ENCODE results near the gene PTGR1.
"Not testable (repeated sequence)": the region's sequence is repeated elsewhere in the genome, so short reads cannot be mapped to it uniquely, and the experiment has no call there.

PTGR1 gene

DNA sequence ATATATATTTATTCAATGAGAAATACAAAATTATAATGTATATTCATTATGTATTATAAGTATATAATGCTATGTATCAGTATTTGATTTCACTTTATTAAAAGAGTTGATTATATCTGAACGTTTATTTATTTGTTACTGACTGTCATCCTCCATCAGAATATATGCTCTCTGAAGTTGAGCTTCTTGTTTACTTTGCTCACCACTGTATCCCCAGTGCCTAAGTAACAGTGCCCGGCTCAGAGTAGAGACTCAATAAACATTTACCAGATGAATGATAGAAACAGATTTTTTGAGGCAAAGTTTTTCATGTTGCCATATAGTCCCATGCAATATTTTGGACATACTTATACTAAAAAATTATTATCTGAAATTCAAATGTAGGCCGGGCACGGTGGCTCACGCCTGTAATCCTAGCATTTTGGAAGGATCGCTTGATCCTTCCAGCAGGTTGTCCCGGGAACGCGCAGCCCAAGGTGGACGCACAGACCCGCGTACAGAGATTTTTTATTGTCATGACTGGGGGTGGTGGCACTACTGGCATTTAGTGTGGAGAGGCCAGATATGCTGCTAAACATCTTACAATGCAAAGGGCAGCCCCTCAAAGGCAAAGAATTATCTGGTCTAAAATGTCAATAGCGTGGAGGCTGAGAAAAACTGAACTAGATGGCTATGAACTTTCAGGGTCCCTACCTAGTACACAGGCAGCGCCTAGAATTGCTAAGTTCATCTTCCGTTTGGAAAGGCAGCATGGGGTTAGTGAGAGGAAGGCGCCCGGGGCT lies 30.9 kb upstream of the PTGR1 start:
- Mint-ChIP-seq H3K9me3 (no peaks in the 10 kb centered on the region), H3K4me1 (peaks cover 39% of the 10 kb centered on the region), H3K27ac (peak overlapping the region; percentile 89), H3K36me3 (peaks cover 13% of the 10 kb centered on the region), H3K27me3 (no peaks in the 10 kb centered on the region), H3K4me3 (peak overlapping the region; percentile 96)
- peak; percentile 21 for DNase-seq
- CTCF ChIA-PET: interaction anchor here (0.6 to 1.5 kb wide), 4 partner anchors 14 to 137 kb away, joined by 3 to 9 read pairs (median 3); partner anchors contain the start of gene GNG10

DNA sequence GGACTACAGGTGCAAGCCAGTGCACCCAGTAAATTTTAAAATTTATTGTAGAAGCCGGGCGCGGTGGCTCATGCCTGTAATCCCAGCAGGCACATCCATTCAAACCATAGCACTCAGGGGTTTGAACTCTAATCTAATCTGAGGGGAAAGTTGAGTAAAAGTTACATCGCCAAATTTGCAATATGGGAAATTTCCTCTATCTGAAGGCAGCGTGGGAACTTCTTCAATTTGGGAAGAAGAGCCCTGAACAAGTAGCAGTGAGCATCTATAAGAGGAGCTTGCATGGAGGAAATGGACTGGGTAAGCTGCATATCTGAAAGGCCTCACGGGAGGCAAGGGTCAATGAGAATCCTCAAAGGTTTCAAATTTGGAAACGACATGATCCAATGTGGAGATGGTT lies 29.0 kb upstream of the PTGR1 start:
- no peak overlapping the region for H3K27ac Mint-ChIP-seq
- H3K4me3 Mint-ChIP-seq: no peak overlapping the region
- H3K27me3 Mint-ChIP-seq: peaks cover 7% of the 10 kb centered on the region

DNA sequence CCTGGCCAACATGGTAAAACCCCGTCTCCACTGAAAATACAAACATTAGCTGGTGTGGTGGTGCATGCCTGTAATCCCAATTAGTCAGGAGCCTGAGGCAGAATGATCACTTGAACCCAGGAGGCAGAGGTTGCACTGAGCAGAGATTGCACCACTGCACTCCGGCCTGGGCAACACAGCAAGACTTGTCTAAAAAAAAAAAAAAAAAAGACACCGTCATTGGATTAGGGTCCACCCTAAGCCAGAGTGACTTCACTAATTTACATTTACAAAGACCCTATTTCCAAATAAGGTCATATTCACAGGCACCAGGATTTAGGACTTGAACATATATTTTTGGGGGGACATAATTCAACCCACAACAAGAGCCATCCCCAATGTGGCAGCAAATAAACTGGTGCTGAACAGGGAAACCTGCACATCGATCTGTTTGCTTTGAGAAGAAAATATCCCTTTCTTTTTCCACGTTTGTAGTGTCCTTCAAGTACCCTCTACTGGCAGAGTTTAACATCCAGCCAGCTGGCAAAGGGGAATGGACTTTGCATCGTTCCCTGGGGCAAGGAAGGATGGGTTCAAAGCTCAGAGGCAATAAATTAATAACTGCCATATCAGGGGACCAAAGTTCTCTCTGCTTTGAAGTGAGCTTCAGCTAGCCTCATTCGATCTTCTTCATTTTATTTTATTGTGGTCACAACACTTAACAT lies 28.0 kb upstream of the PTGR1 start:
- Mint-ChIP-seq H3K4me3 (no peak overlapping the region), H3K9me3 (no peaks in the 10 kb centered on the region), H3K27ac (no peak overlapping the region), H3K4me1 (peaks cover 18% of the 10 kb centered on the region), H3K36me3 (no peaks in the 10 kb centered on the region), H3K27me3 (peaks cover 7% of the 10 kb centered on the region)
- CTCF ChIA-PET: no interaction called here
- no peak for DNase-seq

More for the DNA sequence above, 29.0 kb upstream of the PTGR1 start:
- Mint-ChIP-seq H3K36me3 (peaks cover 4% of the 10 kb centered on the region), H3K9me3 (no peaks in the 10 kb centered on the region), H3K4me1 (peaks cover 28% of the 10 kb centered on the region)
- CTCF ChIA-PET: interaction anchor here (0.7 kb wide), 1 partner anchor 63 kb away, joined by 3 read pairs; no protein-coding TSS in a partner anchor
- no peak for DNase-seq

- H3K4me3 Mint-ChIP-seq: no peak overlapping the region
- CTCF ChIA-PET: no interaction called here
- no peaks in the 10 kb centered on the region for H3K36me3 Mint-ChIP-seq
Measured at GRCh38 chr9:111622626-111623025, 23.2 kb upstream of the PTGR1 start.

GRCh38 chr9:111621895-111622480 lies 22.5 kb upstream of the PTGR1 start:
- H3K27ac Mint-ChIP-seq: no peak overlapping the region
- H3K4me3 Mint-ChIP-seq: no peak overlapping the region
- no peaks in the 10 kb centered on the region for H3K9me3 Mint-ChIP-seq
- no peaks in the 10 kb centered on the region for H3K4me1 Mint-ChIP-seq
- H3K36me3 Mint-ChIP-seq: no peaks in the 10 kb centered on the region
- peak; percentile 45 for DNase-seq
- peaks cover 17% of the 10 kb centered on the region for H3K27me3 Mint-ChIP-seq
- CTCF ChIA-PET: interaction anchor here (0.8 to 1.4 kb wide), 6 partner anchors 9 to 26 kb away, joined by 3 to 4 read pairs (median 4); no protein-coding TSS in a partner anchor

More at GRCh38 chr9:111622626-111623025, 23.2 kb upstream of the PTGR1 start:
- Mint-ChIP-seq H3K4me1 (no peaks in the 10 kb centered on the region), H3K9me3 (no peaks in the 10 kb centered on the region), H3K27me3 (peaks cover 17% of the 10 kb centered on the region), H3K27ac (no peak overlapping the region)
- no peak for DNase-seq

DNA sequence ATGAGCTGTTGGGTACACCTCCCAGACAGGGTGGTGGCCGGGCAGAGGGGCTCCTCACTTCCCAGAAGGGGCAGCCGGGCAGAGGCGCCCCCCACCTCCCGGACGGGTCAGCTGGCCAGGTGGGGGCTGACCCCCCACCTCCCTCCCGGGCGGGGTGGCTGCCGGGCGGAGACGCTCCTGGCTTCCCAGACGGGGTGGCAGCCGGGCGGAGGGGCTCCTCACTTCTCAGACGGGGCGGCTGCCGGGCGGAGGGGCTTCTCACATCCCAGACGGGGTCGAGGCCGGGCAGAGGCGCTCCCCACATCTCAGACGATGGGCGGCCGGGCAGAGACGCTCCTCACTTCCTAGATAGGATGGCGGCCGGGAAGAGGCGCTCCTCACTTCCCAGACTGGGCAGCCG lies 17.9 kb upstream of the PTGR1 start:
- H3K4me1 Mint-ChIP-seq, H3K36me3 Mint-ChIP-seq, H3K4me3 Mint-ChIP-seq, CTCF ChIA-PET, DNase-seq, H3K9me3 Mint-ChIP-seq, H3K27ac Mint-ChIP-seq: not testable (repeated sequence)
- peaks cover 20% of the 10 kb centered on the region for H3K27me3 Mint-ChIP-seq

DNA sequence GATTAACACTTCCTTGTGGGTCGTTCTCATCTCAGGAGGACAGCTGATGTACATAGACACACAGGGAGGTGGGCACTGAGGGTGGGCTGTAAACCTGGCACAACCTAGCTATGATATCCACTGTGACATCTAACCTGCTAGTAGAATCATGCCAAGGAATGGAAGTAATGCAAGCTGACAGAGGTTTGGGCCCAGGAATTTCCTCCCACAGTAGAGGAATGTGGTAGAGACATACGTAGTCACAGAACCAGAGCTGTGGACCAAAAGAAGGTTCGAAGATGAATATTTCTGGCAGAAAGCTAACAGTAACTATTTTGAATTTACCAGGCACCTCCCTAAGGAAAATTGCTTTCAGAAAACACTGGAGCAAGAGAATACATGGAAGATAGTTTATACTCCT lies 16.5 kb upstream of the PTGR1 start:
- Mint-ChIP-seq H3K27ac (no peak overlapping the region), H3K9me3 (no peaks in the 10 kb centered on the region), H3K36me3 (no peaks in the 10 kb centered on the region), H3K27me3 (peaks cover 16% of the 10 kb centered on the region), H3K4me1 (no peaks in the 10 kb centered on the region), H3K4me3 (no peak overlapping the region)
- CTCF ChIA-PET: interaction anchor here (1.0 to 1.1 kb wide), 2 partner anchors 18 to 501 kb away, joined by 4 read pairs; no protein-coding TSS in a partner anchor
- no peak for DNase-seq

DNA sequence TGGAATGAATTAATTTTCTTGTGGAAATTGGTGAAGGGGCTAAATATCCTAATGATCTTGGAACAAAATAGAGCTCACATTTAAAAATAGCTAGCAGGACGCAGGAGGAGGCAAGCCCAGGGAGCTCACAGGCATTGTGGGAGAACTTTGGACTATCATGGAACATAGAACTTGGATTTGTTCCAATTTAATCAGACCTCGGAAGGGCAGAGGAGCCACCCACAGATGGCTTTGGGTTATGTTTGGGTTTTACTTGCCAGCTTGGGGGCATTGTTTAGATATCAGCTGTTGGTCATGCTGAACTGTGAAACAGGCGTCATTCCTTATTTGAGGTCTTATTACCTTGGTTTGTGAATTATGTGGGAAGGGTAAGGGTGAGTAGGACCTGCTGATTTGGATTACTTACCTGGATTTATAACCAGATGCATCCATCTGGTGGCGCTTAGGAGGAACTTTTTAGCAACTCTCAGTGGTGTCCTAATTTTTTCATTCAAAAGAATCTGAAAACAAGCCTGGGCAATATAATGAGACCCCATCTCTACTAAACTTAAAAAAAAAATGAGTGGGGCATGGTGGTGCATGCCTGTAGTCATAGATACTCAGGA lies 14.1 kb upstream of the PTGR1 start:
- peaks cover 26% of the 10 kb centered on the region for H3K27me3 Mint-ChIP-seq
- CTCF ChIA-PET: interaction anchor here (0.6 to 1.4 kb wide), 3 partner anchors 8 to 18 kb away, joined by 3 read pairs; no protein-coding TSS in a partner anchor
- no peak overlapping the region for H3K4me3 Mint-ChIP-seq

GRCh38 chr9:111610845-111611244 lies 11.4 kb upstream of the PTGR1 start:
- H3K27ac Mint-ChIP-seq: no peak overlapping the region
- no peaks in the 10 kb centered on the region for H3K9me3 Mint-ChIP-seq
- DNase-seq: no peak
- CTCF ChIA-PET: interaction anchor here (1.0 kb wide), 1 partner anchor 10 kb away, joined by 4 read pairs; no protein-coding TSS in a partner anchor
- H3K4me1 Mint-ChIP-seq: no peaks in the 10 kb centered on the region
- H3K4me3 Mint-ChIP-seq: no peak overlapping the region
- peaks cover 41% of the 10 kb centered on the region for H3K27me3 Mint-ChIP-seq
- no peaks in the 10 kb centered on the region for H3K36me3 Mint-ChIP-seq

More for the DNA sequence above, 14.1 kb upstream of the PTGR1 start:
- no peaks in the 10 kb centered on the region for H3K4me1 Mint-ChIP-seq
- H3K27ac Mint-ChIP-seq: no peak overlapping the region
- DNase-seq: no peak
- H3K9me3 Mint-ChIP-seq: no peaks in the 10 kb centered on the region
- no peaks in the 10 kb centered on the region for H3K36me3 Mint-ChIP-seq

- H3K4me1 Mint-ChIP-seq: no peaks in the 10 kb centered on the region
- no peak for DNase-seq
- CTCF ChIA-PET: interaction anchor here (1.4 kb wide), 1 partner anchor 11 kb away, joined by 4 read pairs; no protein-coding TSS in a partner anchor
- peaks cover 41% of the 10 kb centered on the region for H3K27me3 Mint-ChIP-seq
- no peak overlapping the region for H3K4me3 Mint-ChIP-seq
- no peaks in the 10 kb centered on the region for H3K36me3 Mint-ChIP-seq
- no peak overlapping the region for H3K27ac Mint-ChIP-seq
- no peaks in the 10 kb centered on the region for H3K9me3 Mint-ChIP-seq
Measured at GRCh38 chr9:111610149-111610548, 10.7 kb upstream of the PTGR1 start.

DNA sequence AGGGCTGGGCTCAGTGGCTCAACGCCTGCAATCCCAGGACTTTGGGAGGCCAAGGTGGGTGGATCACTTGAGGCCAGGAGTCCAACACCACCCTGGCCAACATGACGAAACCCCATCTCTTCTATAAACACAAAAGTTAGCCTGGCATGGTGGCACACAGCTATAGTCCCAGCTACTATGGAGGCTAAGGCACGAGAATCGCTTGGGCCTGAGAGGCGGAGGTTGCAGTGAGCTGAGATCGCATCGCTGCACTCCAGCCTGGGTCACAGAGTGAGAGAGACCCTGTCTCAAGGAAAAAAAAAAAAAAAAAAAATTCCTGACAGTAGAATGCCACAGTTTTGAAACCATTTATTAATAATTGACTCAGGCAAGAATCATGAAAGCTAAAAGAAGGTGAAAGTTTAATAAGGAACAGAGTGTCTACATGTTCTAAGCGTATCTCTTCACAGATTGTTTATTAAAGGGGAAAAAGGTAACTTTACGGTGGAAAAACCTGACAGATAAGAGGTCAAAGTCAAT lies 5.7 kb upstream of the PTGR1 start:
- no peak overlapping the region for H3K4me3 Mint-ChIP-seq
- no peak overlapping the region for H3K27ac Mint-ChIP-seq
- DNase-seq: no peak
- CTCF ChIA-PET: interaction anchor here (1.6 kb wide), 1 partner anchor 16 kb away, joined by 4 read pairs; no protein-coding TSS in a partner anchor
- peaks cover under 1% of the 10 kb centered on the region for H3K4me1 Mint-ChIP-seq
- peaks cover 52% of the 10 kb centered on the region for H3K27me3 Mint-ChIP-seq
- H3K9me3 Mint-ChIP-seq: no peaks in the 10 kb centered on the region
- no peaks in the 10 kb centered on the region for H3K36me3 Mint-ChIP-seq

- Mint-ChIP-seq H3K27ac (no peak overlapping the region), H3K27me3 (peaks cover 56% of the 10 kb centered on the region), H3K4me1 (peaks cover 9% of the 10 kb centered on the region), H3K36me3 (no peaks in the 10 kb centered on the region), H3K9me3 (no peaks in the 10 kb centered on the region), H3K4me3 (no peak overlapping the region)
- no peak for DNase-seq
- CTCF ChIA-PET: no interaction called here
Measured at GRCh38 chr9:111604054-111604615, 4.7 kb upstream of the PTGR1 start.

GRCh38 chr9:111603041-111603440 lies 3.6 kb upstream of the PTGR1 start:
- CTCF ChIA-PET: no interaction called here
- Mint-ChIP-seq H3K9me3 (no peaks in the 10 kb centered on the region), H3K27me3 (peaks cover 63% of the 10 kb centered on the region), H3K4me3 (no peak overlapping the region), H3K36me3 (no peaks in the 10 kb centered on the region), H3K4me1 (peaks cover 19% of the 10 kb centered on the region), H3K27ac (no peak overlapping the region)
- DNase-seq: no peak
